ENCODE data around the gene COA6.

The COA6 gene

DNA sequence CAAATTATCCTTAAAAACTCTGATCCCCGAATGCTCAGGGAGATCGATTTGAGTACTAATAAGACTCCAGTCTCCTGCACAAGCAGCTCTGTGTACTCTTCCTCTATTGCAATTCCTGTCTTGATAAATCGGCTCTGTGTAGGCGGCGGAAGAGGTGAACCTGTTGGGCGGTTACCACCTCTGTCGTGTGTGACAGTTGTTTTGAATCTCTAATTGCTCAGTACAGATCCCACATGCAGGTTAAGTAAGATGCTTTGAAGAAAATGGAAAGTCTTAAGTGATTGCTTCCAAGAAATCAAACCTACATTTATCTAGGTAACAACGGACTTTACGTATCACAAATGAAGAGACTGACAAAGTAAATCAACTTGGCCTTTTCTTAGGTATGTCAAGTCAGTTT, 35.5 kb downstream of the COA6 start:
- peak; percentile 20 to 64 for DNase-seq (ENCODE audit: low read depth in 1 of 2, low spot score in 1 of 2)

DNA sequence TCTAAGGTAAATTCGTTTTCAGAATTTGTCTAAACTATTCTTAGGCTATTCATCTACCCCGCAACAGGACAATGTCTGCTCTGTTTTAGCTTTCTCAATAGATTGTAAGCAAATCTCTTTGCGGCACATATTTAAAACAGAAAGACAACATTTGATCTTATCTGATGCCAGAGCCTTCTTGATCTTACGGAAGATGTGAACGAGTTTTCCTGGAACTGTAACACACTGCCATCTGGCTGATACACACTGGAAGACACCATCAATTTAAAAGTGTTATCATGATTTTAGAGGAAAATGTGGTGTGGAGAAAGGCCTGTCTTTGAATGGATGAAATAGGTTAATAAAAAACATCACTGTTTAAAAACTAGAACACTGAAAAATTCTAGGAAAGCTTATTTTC, 36.1 kb downstream of the COA6 start:
- no peak for DNase-seq (ENCODE audit: low read depth in 1 of 2, low spot score in 1 of 2)

DNA sequence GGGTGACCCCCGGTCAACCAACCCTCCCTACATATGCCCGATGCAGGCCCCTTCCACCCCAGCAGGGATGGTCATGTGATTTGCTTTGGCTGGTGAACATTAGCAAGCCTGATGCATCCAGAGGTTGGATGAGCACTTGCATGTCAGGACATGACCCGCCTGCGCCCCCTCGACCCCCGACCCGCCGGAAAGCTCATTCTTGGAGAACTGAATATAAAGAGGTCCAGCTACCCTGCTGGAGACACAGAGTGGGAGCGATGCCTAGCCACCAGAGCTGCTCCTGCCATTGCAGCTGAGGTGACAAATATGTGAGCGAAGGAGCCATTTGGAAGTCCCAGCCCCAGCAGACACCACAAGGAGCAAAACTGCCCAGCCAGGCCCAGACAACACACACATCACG, 39.6 kb downstream of the COA6 start:
- no peak for DNase-seq (ENCODE audit: low read depth in 1 of 2, low spot score in 1 of 2)

DNA sequence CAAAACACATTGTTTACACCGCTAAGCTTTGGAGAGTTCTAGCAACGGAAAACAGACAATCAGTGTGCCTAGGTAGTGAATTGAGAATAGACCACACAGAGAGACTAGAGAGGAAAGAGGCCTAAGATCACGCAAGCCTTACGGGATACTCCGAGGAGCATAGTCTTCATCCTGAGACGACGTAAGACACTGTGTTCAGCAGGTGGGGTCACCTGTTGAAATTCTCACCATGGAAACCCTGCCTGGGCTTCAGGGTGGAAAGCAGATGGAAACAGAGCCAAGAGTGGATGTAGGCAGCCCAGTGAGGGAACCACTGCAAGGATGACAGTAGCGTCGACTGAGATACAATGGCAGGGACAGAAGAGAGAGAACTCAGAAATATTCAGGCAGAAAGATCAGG, 40.2 kb downstream of the COA6 start:
- DNase-seq (ENCODE audit: low read depth in 1 of 2, low spot score in 1 of 2): no peak

DNA sequence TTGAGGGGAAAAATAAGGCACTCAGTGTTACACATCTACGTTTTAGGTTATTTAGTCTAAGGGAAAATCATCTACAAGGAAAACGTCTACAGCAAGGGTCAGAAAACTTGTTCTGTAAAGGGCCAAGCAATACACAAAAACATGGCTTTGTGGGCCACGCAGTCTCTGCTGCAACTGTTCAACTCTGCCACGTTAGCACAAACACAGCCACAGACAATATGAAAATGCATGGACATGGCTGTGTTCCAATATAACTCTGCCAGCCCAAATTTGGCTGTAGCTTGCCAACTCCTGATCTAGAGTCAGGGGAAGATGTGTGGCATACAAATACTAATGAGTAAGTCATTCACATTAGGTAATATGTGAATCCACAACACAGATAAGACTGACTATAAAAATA, 40.7 kb downstream of the COA6 start:
- DNase-seq (ENCODE audit: low read depth in 1 of 2, low spot score in 1 of 2): no peak

DNA sequence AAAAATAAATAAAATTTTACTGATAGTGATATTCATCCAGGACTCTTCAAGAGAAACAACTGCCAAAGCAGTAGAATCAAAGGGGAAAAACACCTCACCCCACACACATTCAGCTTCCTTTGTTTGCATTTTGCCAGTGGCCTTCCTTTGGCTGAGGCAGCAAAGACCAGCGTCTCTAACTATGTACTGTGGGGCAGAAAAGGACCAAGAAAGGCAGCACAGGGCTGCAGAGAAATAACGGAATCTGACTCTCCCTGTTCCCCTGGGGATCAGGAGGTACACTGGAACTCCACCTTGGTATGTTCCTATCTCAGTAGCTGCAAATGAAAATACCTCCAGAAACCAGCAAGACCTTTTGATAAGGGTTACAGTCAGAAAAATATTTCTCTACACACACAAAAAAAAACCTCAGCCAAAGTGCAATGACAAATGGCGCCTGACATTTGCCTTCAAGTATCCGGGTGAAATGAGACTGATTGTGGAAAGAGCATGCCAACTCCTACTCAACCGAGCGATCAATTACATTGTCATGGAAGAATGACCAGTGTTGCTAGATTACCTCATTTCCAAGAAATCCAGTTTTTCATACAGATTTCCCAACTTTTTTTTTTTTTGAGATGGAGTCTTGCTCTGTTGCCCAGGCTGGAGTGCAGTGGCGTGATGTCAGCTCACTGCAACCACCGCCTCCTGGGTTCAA, 54.8 kb downstream of the COA6 start:
- DNase-seq (ENCODE audit: low read depth in 1 of 2, low spot score in 1 of 2): no peak

DNA sequence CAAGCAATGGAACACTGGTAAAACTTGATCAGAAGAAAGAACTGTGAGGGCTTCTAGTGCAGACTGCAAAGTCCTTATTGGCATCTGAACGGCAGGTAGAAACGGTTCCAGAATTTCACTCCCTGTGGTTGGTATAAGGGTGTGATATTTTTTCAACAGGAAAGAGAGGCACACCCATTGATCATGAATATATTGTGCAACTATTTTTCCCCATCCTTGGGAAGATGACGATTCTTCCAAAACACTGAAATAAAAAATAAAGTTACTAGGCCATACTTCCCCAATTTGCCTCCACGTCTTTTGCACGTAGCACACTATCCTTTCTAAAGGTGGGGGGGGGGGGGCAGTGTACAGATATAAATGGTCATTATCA, 56.2 kb downstream of the COA6 start:
- DNase-seq (ENCODE audit: low read depth in 1 of 2, low spot score in 1 of 2): no peak

DNA sequence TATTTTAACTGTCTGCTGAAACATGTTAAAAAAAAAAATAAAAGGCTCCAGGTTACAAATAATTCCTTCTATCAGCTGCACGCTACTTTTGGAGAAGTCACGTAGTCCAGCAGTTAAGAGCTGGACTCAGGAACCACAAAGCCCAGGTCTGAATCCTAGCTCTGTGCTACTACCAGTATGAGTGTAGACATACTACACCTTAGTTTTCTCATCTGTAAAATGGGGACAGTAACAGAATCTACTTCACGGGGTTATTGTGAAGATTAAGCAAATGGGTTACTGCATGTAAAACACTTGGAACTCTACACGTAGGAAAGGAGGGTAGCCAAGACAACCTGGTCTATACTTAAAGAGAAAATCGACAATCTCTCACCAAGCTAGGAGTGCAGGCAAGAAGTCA, 57.4 kb downstream of the COA6 start:
- DNase-seq (ENCODE audit: low read depth in 1 of 2, low spot score in 1 of 2): no peak

DNA sequence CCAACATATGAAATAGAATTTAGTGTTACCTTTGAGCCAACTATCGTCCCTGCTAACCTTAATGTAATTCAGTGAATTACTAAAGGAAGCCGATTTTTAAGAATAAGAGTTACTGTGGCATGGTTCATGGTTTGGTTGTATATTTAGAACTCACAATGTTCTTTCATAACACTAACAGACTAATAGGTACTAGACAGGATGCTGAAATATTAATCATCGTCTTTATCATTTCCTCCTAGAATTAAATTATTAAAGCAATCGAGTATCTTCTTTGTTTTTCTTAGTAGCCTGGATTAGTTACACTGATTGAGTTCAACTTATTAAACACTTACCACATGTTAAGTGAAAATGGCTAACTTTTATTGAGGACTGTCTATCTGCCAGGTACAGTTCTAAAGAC, 58.0 kb downstream of the COA6 start:
- DNase-seq (ENCODE audit: low read depth in 1 of 2, low spot score in 1 of 2): no peak

DNA sequence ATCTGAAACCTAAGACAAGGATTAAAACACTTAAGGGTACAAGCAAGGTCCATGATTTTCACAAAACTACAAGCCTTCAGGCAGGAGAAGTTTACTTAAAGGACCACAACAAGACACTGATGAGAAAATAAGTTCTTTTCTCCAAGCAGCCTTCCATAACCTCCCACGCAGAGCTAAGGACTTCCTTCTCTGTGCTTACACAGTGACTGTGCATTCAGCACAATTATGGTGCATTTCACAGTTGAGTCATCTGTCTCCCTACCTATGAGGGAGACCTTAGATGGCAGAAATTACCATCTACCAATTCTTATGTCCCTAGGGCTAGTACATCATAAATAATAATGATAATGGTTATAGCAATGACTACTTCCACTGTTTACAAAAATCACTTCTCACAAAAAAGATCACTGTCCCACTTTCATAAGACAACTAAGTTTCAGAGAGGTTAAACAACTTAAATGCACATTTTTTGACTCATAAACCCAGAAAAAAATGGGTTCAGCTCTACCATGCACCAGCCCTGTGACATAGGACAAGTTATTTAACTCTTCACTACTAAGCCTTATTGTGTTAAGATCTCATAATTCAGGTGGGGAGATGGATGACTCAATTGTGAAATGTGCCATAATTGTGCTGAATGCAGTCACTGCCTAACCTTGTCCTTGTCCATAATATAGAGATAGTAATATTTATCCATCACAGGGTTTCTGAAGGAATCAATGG, 60.5 kb downstream of the COA6 start:
- no peak for DNase-seq (ENCODE audit: low read depth in 1 of 2, low spot score in 1 of 2)

Data from activated CD4-positive, alpha-beta T cell treated with anti-CD3 and anti-CD28 coated beads, Interleukin-2, amount 50 U/mL, for 24 hours (primary cell).